ENCODE data around the gene FAM114A1.

- TF ChIP-seq, protein P1, sequence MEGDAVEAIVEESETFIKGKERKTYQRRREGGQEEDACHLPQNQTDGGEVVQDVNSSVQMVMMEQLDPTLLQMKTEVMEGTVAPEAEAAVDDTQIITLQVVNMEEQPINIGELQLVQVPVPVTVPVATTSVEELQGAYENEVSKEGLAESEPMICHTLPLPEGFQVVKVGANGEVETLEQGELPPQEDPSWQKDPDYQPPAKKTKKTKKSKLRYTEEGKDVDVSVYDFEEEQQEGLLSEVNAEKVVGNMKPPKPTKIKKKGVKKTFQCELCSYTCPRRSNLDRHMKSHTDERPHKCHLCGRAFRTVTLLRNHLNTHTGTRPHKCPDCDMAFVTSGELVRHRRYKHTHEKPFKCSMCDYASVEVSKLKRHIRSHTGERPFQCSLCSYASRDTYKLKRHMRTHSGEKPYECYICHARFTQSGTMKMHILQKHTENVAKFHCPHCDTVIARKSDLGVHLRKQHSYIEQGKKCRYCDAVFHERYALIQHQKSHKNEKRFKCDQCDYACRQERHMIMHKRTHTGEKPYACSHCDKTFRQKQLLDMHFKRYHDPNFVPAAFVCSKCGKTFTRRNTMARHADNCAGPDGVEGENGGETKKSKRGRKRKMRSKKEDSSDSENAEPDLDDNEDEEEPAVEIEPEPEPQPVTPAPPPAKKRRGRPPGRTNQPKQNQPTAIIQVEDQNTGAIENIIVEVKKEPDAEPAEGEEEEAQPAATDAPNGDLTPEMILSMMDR (IDR thresholded peaks at IDR 0.05; ENCODE audit: low read depth, low read length, missing input control) = no peak
- TF ChIP-seq TAF1 (conservative IDR thresholded peaks at IDR 0.05) (no peak), RAD21 (IDR thresholded peaks at IDR 0.05) (no peak), SP1 (IDR thresholded peaks at IDR 0.05) (no peak), GABPA (IDR thresholded peaks at IDR 0.05 in 1 of 2, conservative IDR thresholded peaks at IDR 0.05 in 1 of 2) (no peak), FOXA1 (IDR thresholded peaks at IDR 0.05) (no peak)
- TF ChIP-seq, protein P2, sequence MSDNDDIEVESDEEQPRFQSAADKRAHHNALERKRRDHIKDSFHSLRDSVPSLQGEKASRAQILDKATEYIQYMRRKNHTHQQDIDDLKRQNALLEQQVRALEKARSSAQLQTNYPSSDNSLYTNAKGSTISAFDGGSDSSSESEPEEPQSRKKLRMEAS (IDR thresholded peaks at IDR 0.05) = no peak
These were observed 72.9 kb downstream of the FAM114A1 start for GRCh38 chr4:38940476-38940875.

Measured in liver (tissue), 3 donors.